ENCODE results near the gene SEC24C.

SEC24C gene

GRCh38 chr10:73809061-73809818 is 65.1 kb downstream of the SEC24C start:
- FAIRE-seq (no peak), DNase-seq (ENCODE audit: insufficient read length, low spot score) (no peak)

GRCh38 chr10:73810358-73810734 is 66.2 kb downstream of the SEC24C start:
- FAIRE-seq (peak; percentile 91), DNase-seq (ENCODE audit: insufficient read length, low spot score) (no peak)

- FAIRE-seq (peak; percentile 37), DNase-seq (ENCODE audit: insufficient read length, low spot score) (peak; percentile 48)
These were observed 66.7 kb downstream of the SEC24C start for GRCh38 chr10:73810735-73811465.

GRCh38 chr10:73812657-73813056 is 68.5 kb downstream of the SEC24C start:
- DNase-seq (ENCODE audit: insufficient read length, low spot score), result no peak
- FAIRE-seq, result no peak

DNA sequence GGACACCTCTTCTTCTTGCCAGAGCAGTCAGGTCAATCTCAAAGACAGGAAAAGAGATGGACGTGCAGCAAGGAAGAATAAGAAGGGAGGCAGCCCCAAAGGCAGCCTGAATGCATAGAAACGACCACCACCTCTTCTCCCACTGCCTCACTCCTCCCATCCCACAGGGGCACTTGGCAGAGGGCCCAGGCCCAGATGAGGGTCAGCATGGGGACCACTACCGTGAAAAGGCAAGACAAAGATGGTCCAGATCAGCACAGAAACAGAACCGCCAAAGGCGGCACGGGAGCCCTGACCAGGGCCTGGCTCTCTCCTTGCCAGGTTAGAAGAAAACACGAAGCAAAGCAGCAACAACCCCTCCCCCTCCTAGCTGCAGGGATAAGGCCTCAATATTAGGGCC is 69.2 kb downstream of the SEC24C start:
- DNase-seq (ENCODE audit: insufficient read length, low spot score) (no peak), FAIRE-seq (no peak)

GRCh38 chr10:73814276-73814895 is 70.2 kb downstream of the SEC24C start:
- FAIRE-seq (no peak), DNase-seq (ENCODE audit: insufficient read length, low spot score) (no peak)

DNA sequence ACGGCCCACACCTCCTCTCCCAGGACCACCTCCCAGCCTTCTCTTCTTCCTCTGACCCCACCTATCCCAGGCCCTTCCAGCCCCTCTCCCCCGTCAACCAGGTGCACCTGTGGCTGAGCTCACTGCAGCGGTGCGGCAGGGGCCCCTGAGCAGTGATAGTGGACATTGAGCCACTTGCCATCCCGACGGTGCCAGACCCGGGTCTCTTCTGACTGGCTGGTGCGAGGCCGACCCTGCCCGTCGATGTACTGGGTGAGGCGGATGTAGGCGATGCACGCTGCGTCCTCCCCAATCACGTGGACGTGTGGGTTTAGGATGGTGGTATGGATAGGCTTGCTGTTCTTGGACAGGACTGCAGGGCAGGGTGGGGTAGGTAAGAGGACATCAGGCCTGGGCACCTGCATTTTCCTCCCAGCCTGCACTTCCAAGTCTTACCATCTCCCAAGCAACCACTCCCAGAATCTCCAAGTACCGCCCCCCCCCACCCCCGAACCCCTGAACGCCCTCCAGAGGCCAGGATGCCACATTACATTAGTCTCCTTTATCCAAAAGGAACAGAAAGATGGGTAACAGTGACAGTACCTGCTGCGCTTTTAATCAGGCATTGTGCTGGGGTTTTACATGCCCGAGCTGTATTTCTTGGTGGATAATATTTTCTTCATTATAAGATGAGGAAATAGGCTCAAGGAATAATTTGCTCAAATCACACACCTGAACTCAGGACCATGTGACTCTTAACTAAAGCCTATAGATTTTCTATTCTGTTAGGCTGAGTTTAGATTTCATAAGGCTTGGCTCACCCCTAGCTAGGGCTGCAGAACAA is 70.9 kb downstream of the SEC24C start:
- DNase-seq (ENCODE audit: insufficient read length, low spot score), result no peak
- no peak for FAIRE-seq

GRCh38 chr10:73815719-73816030 is 71.5 kb downstream of the SEC24C start:
- FAIRE-seq (no peak), DNase-seq (ENCODE audit: insufficient read length, low spot score) (no peak)

DNA sequence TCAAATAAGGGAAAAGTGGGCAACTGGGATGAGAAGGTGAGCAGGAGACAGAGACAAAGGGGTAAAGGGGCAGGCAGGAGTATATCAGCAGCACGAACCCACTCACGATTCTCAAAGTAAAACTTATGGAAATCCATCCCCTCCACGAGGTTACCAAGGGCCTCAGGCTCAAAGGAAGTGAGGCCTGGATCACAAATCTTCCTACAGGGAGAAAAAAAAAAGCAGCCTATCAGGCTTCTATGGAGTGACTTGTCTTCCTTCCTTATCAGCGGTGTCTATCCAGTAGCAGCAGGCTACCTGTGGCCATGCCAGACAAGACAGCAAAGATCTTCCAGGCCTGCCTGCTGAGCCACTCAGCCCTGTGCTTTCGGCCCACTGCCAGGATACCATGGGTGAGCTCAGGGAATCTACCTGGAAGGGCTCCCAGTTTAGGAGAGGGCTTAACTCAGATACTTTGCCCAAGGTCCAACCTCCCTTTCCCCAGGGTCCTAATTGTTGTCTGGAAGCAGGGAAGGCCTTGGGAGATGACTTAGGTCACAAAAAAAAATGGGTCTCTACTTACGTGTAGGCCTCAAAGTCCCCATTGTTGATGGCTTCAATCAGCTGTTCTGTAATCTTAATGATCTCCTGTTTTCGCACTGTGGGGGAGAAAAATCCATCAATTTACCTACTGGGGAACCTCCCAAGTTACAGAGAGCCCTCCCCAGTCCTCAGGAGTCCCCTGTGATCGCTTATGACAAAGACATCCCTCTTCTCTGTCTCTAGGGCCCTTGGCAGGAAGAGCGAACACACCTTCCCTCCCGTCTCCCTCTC is 73.0 kb downstream of the SEC24C start:
- FAIRE-seq, result no peak
- no peak for DNase-seq (ENCODE audit: insufficient read length, low spot score)

GRCh38 chr10:73817826-73818225 is 73.7 kb downstream of the SEC24C start:
- FAIRE-seq (no peak), DNase-seq (ENCODE audit: insufficient read length, low spot score) (no peak)

DNA sequence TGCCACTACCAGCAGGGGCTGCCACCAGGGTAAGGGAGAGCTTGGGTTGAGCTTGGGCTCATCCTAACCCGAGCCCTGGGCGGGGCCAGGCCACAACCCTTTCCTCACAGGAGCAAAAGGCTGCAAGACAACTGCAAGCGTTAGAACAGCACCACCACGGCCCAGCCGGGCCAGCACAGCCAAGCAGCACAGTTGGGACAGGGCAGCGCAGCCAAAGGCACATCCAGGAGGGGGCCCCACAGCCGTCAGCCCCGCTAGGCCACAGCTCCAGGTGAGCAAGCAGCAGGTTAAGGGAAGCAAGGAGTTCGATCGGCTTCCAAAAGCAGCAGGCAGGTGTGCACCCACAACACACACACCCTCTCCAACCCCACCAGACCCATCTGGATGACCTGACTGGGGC is 74.2 kb downstream of the SEC24C start:
- no peak for FAIRE-seq

DNA sequence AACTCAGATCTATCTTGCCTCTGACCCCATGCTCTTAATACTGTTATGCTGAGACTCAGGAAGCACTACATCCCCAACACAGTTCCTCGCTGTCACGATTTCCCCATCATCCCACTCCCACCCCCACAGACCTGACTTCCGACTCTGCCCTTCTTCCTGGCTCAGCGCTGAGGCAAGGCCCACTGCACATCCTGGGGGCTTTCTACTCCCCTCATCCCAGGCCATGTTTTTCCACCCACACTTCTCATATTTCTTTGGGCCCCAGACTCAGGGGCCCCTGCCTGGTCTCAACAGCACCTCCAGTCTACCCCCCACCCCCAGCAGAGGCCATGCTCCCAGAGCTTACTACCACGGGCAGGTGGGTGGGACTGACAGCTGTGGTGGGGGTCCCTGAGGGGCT is 74.9 kb downstream of the SEC24C start:
- DNase-seq (ENCODE audit: insufficient read length, low spot score) (no peak), FAIRE-seq (no peak)

More for the DNA sequence above, 74.2 kb downstream of the SEC24C start:
- DNase-seq (ENCODE audit: insufficient read length, low spot score), result no peak

DNA sequence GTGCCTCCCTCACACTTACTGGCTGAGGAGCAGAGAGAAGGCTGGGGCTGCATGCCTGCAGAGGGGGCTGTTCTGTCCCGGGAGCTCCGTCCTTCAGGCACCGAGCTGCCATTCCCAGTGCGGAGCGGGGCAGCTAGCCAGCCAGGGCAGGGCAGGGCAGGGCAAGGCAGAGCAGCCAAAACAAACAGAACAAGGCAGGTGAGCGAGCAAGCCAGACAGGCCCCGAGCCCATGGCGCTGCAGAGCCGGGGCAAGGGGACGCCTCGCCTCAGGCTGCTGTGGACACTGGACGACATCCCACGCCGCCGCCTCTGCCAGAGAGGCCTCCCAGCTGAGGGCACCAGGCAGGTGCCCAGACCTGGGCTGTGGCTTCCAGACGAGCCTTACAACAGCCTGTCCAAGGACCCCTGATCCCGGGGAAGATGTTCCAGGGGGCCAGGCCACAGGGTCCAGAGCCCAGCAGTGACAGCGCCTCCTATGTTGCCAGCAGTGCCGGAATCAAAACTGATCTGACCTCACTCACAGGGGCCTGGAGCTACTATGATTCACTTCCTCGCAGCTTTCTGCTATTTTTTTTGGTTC is 75.4 kb downstream of the SEC24C start:
- FAIRE-seq (no peak), DNase-seq (ENCODE audit: insufficient read length, low spot score) (no peak)

All from GM19239 (cell line).